OCI-LY3 (cell line): ENCODE data around the gene PLXNB1.

Source experiments
- CTCF ChIP-seq: fragments of 200-600, 300-600 bp; sonication (generic); IDR thresholded peaks from 2 replicates; pipeline ENCODE4 v1.5.1; 2014; ENCODE audit warnings: antibody characterized with exemption, low read length, low read depth
- EZH2phosphoT487 ChIP-seq: fragments of 200-600 bp; shearing (Covaris generic); IDR thresholded peaks from 2 replicates; pipeline ENCODE4 v1.6.1; 2018; ENCODE audit warnings: antibody characterized with exemption, mixed run types, low read depth

GRCh38 chr3:48353987-48354386 is 75.9 kb downstream of the PLXNB1 start:
- no peak for TF ChIP-seq CTCF
- TF ChIP-seq EZH2phosphoT487, result no peak
